HepG2 (cell line): ENCODE results near the gene SEH1L. TPM values are rescaled to one million over a fixed set of nuclear protein-coding genes. Genes with fewer than 3 reads are reported as not detected.
A peak's percentile ranks its signal among the peaks of the same experiment; 100 is the strongest.

ENCODE experiments used
- ATF5 ChIP-seq: sonication (generic); formaldehyde crosslinking; IDR thresholded peaks from 2 replicates; pipeline ENCODE4 v1.4.0; 2020; ENCODE audit warnings: mild to moderate bottlenecking, low read depth, missing genetic modification reagents
- CENPX ChIP-seq: sonication (generic); formaldehyde crosslinking; IDR thresholded peaks from 2 replicates; pipeline ENCODE4 v1.9.0; 2021; ENCODE audit warnings: mild to moderate bottlenecking, missing genetic modification reagents, moderate library complexity
- DBP ChIP-seq: sonication (generic); formaldehyde crosslinking; IDR thresholded peaks from 2 replicates; pipeline ENCODE4 v1.4.0; 2020; ENCODE audit warnings: missing genetic modification reagents; ENCODE audit errors: not compliant biosample characterization
- GFI1 ChIP-seq: sonication (generic); formaldehyde crosslinking; IDR thresholded peaks from 2 replicates; pipeline ENCODE4 v1.5.0; 2020; ENCODE audit warnings: missing genetic modification reagents, mild to moderate bottlenecking, borderline replicate concordance
- HMG20A ChIP-seq: IDR thresholded peaks from 2 replicates; pipeline ENCODE4 v1.6.1; 2016; ENCODE audit warnings: borderline replicate concordance
- LCORL ChIP-seq, 2 experiments: fragments of 450-650 bp in 1 of 2; sonication (generic) in 1 of 2; formaldehyde crosslinking in 1 of 2; IDR thresholded peaks; 2 replicates each; pipeline versions ENCODE4 v1.5.0 to v1.6.1; 2017 to 2020; ENCODE audit warnings: antibody characterized with exemption in 1 of 2, missing genetic modification reagents in 1 of 2
- MLLT10 ChIP-seq: sonication (generic); formaldehyde crosslinking; IDR thresholded peaks from 2 replicates; pipeline ENCODE4 v1.4.0; 2020; ENCODE audit warnings: missing genetic modification reagents
- NCOA1 ChIP-seq: sonication (generic); formaldehyde crosslinking; IDR thresholded peaks from 2 replicates; pipeline ENCODE4 v1.9.0; 2021; ENCODE audit warnings: missing genetic modification reagents
- NCOA2 ChIP-seq: sonication (generic); formaldehyde crosslinking; IDR thresholded peaks from 2 replicates; pipeline ENCODE4 v1.8.0; 2022; ENCODE audit warnings: inconsistent platforms
- NFKB2 ChIP-seq: sonication (generic); formaldehyde crosslinking; IDR thresholded peaks from 2 replicates; pipeline ENCODE4 v1.4.0; 2020; ENCODE audit warnings: missing genetic modification reagents, borderline replicate concordance
- PHF20 ChIP-seq: sonication (generic); formaldehyde crosslinking; IDR thresholded peaks from 2 replicates; pipeline ENCODE4 v1.5.0; 2020; ENCODE audit warnings: mild to moderate bottlenecking, missing genetic modification reagents
- SMAD1 ChIP-seq: sonication (generic); formaldehyde crosslinking; IDR thresholded peaks from 2 replicates; pipeline ENCODE4 v1.4.0; 2020; ENCODE audit warnings: missing genetic modification reagents, low read depth, mild to moderate bottlenecking, borderline replicate concordance
- TIGD3 ChIP-seq: sonication (generic); formaldehyde crosslinking; IDR thresholded peaks from 2 replicates; pipeline ENCODE4 v1.5.1; 2020; ENCODE audit warnings: mild to moderate bottlenecking, missing genetic modification reagents, borderline replicate concordance
- TOE1 ChIP-seq: sonication (generic); formaldehyde crosslinking; IDR thresholded peaks from 2 replicates; pipeline ENCODE4 v1.4.0; 2020; ENCODE audit warnings: mild to moderate bottlenecking, missing genetic modification reagents
- ZC3H4 ChIP-seq: sonication (generic); formaldehyde crosslinking; IDR thresholded peaks from 2 replicates; pipeline ENCODE4 v1.4.0; 2020; ENCODE audit warnings: missing genetic modification reagents, borderline replicate concordance
- ZNF331 ChIP-seq: sonication (generic); formaldehyde crosslinking; IDR thresholded peaks from 2 replicates; pipeline ENCODE4 v1.4.0; 2020; ENCODE audit warnings: missing genetic modification reagents
- ZNF503 ChIP-seq: sonication (generic); formaldehyde crosslinking; IDR thresholded peaks from 2 replicates; pipeline ENCODE4 v1.4.0; 2020; ENCODE audit warnings: missing genetic modification reagents
- ZNF782 ChIP-seq: sonication (generic); formaldehyde crosslinking; IDR thresholded peaks from 2 replicates; pipeline ENCODE4 v1.4.0; 2020; ENCODE audit warnings: missing genetic modification reagents, mild to moderate bottlenecking, borderline replicate concordance
- polyA plus RNA-seq, 8 experiments: library from polyadenylated mRNA; depleted of rRNA in 3 of 8; stranded (reverse) in 7 of 8; unstranded in 1 of 8; fragments of >200 nt; fragmentation: Illumina TruSeq in 4 of 8; extraction: Trizol in 4 of 8; gene quantifications; 2 replicates each; pipeline versions ENCODE4 v1.2.1 to v1.2.3, GENCODE V29; 2011 to 2016; ENCODE audit warnings: low read depth in 4 of 8, missing spikeins in 1 of 8, mixed read lengths in 1 of 8; ENCODE audit not compliant: insufficient read depth in 1 of 8
- total RNA-seq, 5 experiments: library from RNA; depleted of rRNA; stranded (reverse); fragments of >200 nt; fragmentation: Illumina TruSeq; extraction: Trizol; gene quantifications; 2 replicates each; pipeline ENCODE4 v1.2.3, GENCODE V29; 2016; ENCODE audit warnings: low read depth in 1 of 5

SEH1L gene
- total and polyA plus RNA-seq, 2 of the 13 experiments (the other 11 are each of a cell fraction or from before 2014, with no cell fraction given): 59.6 to 63.5 TPM

- TF ChIP-seq NFKB2 (CRISPR knock-in tag) (peak; percentile 98), ZC3H4 (CRISPR knock-in tag) (0 out of 2 replicates have a peak, but pooled peaks have one; percentile 61), TOE1 (CRISPR knock-in tag) (peak; percentile 40; the same call in 1 of the 2 replicates), GFI1 (CRISPR knock-in tag) (no peak; the same call in 1 of the 2 replicates), LCORL (IDR thresholded peaks at IDR 0.05) (no peak), LCORL (CRISPR knock-in tag; IDR thresholded peaks at IDR 0.05) (peak; percentile 80), MLLT10 (no peak), ZNF503 (CRISPR knock-in tag) (peak; percentile 86), SMAD1 (peak; percentile 74; the same call in 1 of the 2 replicates), NCOA1 (peak; percentile 82), CENPX (CRISPR knock-in tag) (no peak), PHF20 (CRISPR knock-in tag) (peak; percentile 62; the same call in 1 of the 2 replicates), ATF5 (CRISPR knock-in tag) (peak; percentile 91; the same call in 1 of the 2 replicates), NCOA2 (CRISPR knock-in tag) (peak; percentile 54; the same call in 1 of the 2 replicates), ZNF782 (CRISPR knock-in tag) (peak; percentile 13; the same call in 1 of the 2 replicates), ZNF331 (CRISPR knock-in tag) (peak; percentile 77; the same call in 1 of the 2 replicates), DBP (CRISPR knock-in tag) (peak; percentile 93), TIGD3 (CRISPR knock-in tag) (no peak; the same call in 1 of the 2 replicates), HMG20A (CRISPR knock-in tag) (no peak; the same call in 1 of the 2 replicates)
Observed at GRCh38 chr18:12948050-12948804, 416 bp downstream of the SEH1L start (continued).
